Mucosa of stomach (tissue), 1 donor: ENCODE results near the gene QSER1.
"Not testable (repeated sequence)": the region's sequence is repeated elsewhere in the genome, so short reads cannot be mapped to it uniquely, and the experiment has no call there.

Experiments
- H3K27me3 ChIP-seq: one replicate; pipeline ENCODE4 v1.7.0; 2013; ENCODE audit warnings: mild to moderate bottlenecking, low read length; ENCODE audit not compliant: control insufficient read depth, insufficient read depth
- H3K36me3 ChIP-seq: one replicate; pipeline ENCODE4 v1.7.0; 2013; ENCODE audit warnings: low read length; ENCODE audit not compliant: control insufficient read depth, insufficient read depth
- H3K4me1 ChIP-seq: one replicate; pipeline ENCODE4 v1.7.0; 2013; ENCODE audit warnings: mild to moderate bottlenecking, low read length; ENCODE audit not compliant: control insufficient read depth, insufficient read depth
- H3K4me3 ChIP-seq: one replicate; pipeline ENCODE4 v1.7.0; 2013; ENCODE audit warnings: low read length
- H3K9ac ChIP-seq: one replicate; pipeline ENCODE4 v1.7.0; 2013; ENCODE audit warnings: mild to moderate bottlenecking, low read length, moderate library complexity
- H3K9me3 ChIP-seq: one replicate; pipeline ENCODE4 v1.7.0; 2013; ENCODE audit warnings: mild to moderate bottlenecking, low read length, moderate library complexity; ENCODE audit not compliant: control insufficient read depth
- donor health status: Pancreatic carcinoma.

Gene QSER1

GRCh38 chr11:32874132-32874531 lies 18.5 kb upstream of the QSER1 start:
- no peak overlapping the region for H3K4me3 ChIP-seq
- H3K36me3 ChIP-seq, result no peaks in the 10 kb centered on the region
- no peak overlapping the region for H3K9ac ChIP-seq
- H3K9me3 ChIP-seq, result no peaks in the 10 kb centered on the region
- H3K27me3 ChIP-seq, result no peaks in the 10 kb centered on the region
- H3K4me1 ChIP-seq, result no peaks in the 10 kb centered on the region

DNA sequence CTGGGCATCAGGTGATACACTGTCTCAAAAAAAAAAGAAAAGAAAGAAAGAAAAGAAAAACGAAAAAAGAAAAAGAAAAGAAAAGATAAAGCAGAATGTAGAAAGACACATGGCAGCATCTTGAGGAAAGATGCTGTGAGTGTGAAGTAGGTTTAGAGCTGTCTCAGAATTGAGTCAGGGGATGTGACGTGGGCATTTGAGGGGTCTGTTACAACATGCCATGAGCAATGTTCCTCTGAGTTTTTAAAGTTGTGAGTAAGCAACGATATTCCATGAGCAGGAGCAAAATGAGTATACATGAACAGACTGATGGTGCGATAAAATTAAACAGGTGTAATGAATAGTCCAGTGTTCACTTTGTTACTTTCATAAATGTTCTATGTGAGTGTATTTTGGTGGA lies 11.3 kb upstream of the QSER1 start:
- Histone ChIP-seq H3K9me3 (no peaks in the 10 kb centered on the region), H3K4me3 (no peak overlapping the region), H3K4me1 (no peaks in the 10 kb centered on the region), H3K36me3 (no peaks in the 10 kb centered on the region), H3K27me3 (no peaks in the 10 kb centered on the region), H3K9ac (no peak overlapping the region)

DNA sequence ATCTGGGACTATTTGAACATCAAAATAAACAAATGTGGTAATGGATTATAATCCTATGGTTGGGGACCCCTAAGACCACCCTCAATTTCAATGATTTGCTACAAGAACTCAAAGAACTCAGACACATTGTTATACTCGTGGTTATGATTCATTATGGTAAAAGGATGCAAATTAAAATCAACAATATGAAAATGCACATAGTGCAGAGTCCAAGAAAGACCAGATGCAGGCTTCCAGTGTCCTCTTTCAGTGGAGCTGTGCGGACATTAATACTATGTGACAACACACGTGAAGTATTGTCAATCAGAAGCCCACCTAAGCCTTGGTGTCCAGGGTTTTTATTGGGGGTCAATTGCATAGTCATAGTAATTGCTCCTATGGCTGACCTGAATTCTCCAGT lies 9.2 kb upstream of the QSER1 start:
- no peaks in the 10 kb centered on the region for H3K9me3 ChIP-seq
- no peaks in the 10 kb centered on the region for H3K4me1 ChIP-seq
- no peak overlapping the region for H3K4me3 ChIP-seq

DNA sequence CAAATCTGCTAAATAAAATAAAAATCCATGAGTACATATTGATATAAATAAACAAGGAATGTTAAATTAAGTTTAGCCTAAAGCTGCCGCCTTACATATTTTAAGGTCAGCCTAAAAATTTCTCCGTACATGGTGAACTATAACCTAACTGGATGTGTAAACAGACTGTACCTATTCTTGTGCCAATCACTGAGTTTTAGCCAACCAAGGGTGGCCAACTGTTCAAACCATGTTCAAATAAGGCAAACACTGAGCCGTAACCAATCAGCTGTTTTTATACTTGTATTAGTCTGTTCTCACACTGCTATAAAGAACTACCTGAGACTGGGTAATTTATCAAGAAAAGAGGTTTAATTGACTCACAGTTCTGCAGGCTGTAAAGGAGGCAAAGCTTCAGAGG lies 8.6 kb upstream of the QSER1 start:
- Histone ChIP-seq H3K4me1 (no peaks in the 10 kb centered on the region), H3K27me3 (no peaks in the 10 kb centered on the region), H3K9ac (no peak overlapping the region), H3K4me3 (no peak overlapping the region), H3K36me3 (no peaks in the 10 kb centered on the region), H3K9me3 (no peaks in the 10 kb centered on the region)

More for the DNA sequence above, 9.2 kb upstream of the QSER1 start:
- H3K9ac ChIP-seq, result no peak overlapping the region
- no peaks in the 10 kb centered on the region for H3K36me3 ChIP-seq
- no peaks in the 10 kb centered on the region for H3K27me3 ChIP-seq

GRCh38 chr11:32884770-32885384 lies 7.7 kb upstream of the QSER1 start:
- Histone ChIP-seq H3K9ac (no peak overlapping the region), H3K36me3 (no peaks in the 10 kb centered on the region), H3K4me3 (no peak overlapping the region), H3K9me3 (no peaks in the 10 kb centered on the region), H3K27me3 (no peaks in the 10 kb centered on the region), H3K4me1 (no peaks in the 10 kb centered on the region)

- Histone ChIP-seq H3K4me1 (no peaks in the 10 kb centered on the region), H3K36me3 (no peaks in the 10 kb centered on the region), H3K27me3 (no peaks in the 10 kb centered on the region), H3K9me3 (no peaks in the 10 kb centered on the region), H3K4me3 (no peak overlapping the region), H3K9ac (no peak overlapping the region)
These were observed 7.1 kb upstream of the QSER1 start for GRCh38 chr11:32885556-32885955.

GRCh38 chr11:32886180-32886579 lies 6.4 kb upstream of the QSER1 start:
- no peaks in the 10 kb centered on the region for H3K36me3 ChIP-seq
- no peak overlapping the region for H3K4me3 ChIP-seq
- no peaks in the 10 kb centered on the region for H3K9me3 ChIP-seq
- H3K9ac ChIP-seq, result no peak overlapping the region
- no peaks in the 10 kb centered on the region for H3K27me3 ChIP-seq
- peaks cover 1% of the 10 kb centered on the region for H3K4me1 ChIP-seq

- not testable (repeated sequence) for H3K4me3 ChIP-seq, H3K4me1 ChIP-seq, H3K9ac ChIP-seq, H3K27me3 ChIP-seq, H3K9me3 ChIP-seq, H3K36me3 ChIP-seq
These were observed 4.8 kb upstream of the QSER1 start for GRCh38 chr11:32887707-32888383.

DNA sequence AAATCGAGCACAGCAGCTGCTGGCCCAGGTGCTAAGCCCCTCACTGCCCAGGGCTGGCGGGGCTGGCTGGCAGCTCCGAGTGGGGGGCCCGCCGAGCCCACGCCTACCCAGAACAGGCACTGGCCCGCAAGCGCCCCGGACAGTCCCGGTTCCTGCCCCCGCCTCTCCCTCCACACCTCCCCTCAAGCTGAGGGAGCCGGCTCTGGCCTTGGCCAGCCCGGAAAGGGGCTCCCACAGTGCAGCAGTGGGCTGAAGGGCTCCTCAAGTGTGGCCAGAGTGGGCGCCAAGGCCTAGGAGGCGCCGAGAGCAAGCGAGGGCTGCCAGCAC lies 4.3 kb upstream of the QSER1 start:
- not testable (repeated sequence) for H3K9ac ChIP-seq, H3K4me3 ChIP-seq, H3K4me1 ChIP-seq, H3K36me3 ChIP-seq, H3K27me3 ChIP-seq, H3K9me3 ChIP-seq

GRCh38 chr11:32888805-32889204 lies 3.8 kb upstream of the QSER1 start:
- no peaks in the 10 kb centered on the region for H3K9me3 ChIP-seq
- no peaks in the 10 kb centered on the region for H3K27me3 ChIP-seq
- H3K9ac ChIP-seq, result no peak overlapping the region
- no peak overlapping the region for H3K4me3 ChIP-seq
- no peaks in the 10 kb centered on the region for H3K36me3 ChIP-seq
- H3K4me1 ChIP-seq, result peaks cover 9% of the 10 kb centered on the region

DNA sequence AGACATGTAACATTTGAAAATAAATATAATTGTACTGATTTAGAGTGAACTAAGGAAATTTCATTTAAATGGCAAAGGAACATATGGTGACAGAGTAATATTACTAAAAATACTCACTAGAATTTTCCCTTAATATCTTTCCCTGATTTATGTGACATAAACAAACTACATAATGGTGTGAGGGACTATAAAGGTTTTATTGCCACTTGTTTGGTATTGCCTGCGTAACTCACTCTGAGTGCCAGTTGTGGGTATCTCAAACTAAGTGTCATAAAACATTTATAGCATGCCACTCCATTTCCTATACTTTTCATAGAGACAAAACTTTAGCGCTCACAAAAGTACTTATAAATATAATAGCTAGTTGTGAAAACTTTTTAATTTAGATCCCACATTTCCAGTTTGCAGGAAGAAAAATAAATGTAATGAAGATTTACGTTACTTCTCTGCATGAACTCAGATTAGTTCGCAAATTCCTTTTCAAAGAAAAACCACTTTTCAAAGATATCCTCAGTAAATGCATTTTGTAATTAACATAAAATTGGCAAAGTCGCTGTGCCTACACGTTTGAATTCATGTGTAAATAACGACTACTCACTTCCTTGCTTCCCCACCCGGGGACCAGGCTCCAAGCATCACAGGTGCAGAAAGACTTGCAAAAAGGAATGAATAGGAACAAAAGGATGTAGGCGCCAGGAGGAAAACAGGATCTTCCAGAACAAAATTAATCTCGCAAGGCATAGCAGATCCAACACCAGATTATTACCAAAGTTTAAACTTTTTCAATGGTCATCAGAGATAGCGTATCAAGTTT lies 1.6 kb upstream of the QSER1 start:
- no peaks in the 10 kb centered on the region for H3K27me3 ChIP-seq
- no peak overlapping the region for H3K9ac ChIP-seq
- H3K9me3 ChIP-seq, result no peaks in the 10 kb centered on the region
- H3K36me3 ChIP-seq, result peaks cover 3% of the 10 kb centered on the region
- peaks cover 9% of the 10 kb centered on the region for H3K4me1 ChIP-seq
- no peak overlapping the region for H3K4me3 ChIP-seq

GRCh38 chr11:32891657-32892354 lies 805 bp upstream of the QSER1 start:
- H3K27me3 ChIP-seq, result no peaks in the 10 kb centered on the region
- peaks cover 3% of the 10 kb centered on the region for H3K36me3 ChIP-seq
- peak overlapping the region; percentile 89 for H3K9ac ChIP-seq
- H3K4me1 ChIP-seq, result peaks cover 9% of the 10 kb centered on the region
- H3K4me3 ChIP-seq, result peak overlapping the region; percentile 48
- no peaks in the 10 kb centered on the region for H3K9me3 ChIP-seq
